Mesenchymal stem cell (in vitro differentiated cells and primary cell): ENCODE data around the gene CEACAM5.
"Not testable (repeated sequence)": the region's sequence is repeated elsewhere in the genome, so short reads cannot be mapped to it uniquely, and the experiment has no call there.

Experiments used
- DNase-seq: peaks from one replicate; pipeline ENCODE4 v3.0.0-alpha.2; 2013
- H2AFZ ChIP-seq: one replicate; pipeline ENCODE4 v1.6.1; 2013; ENCODE audit warnings: low read depth, mild to moderate bottlenecking, control low read depth, inconsistent platforms, low read length, moderate library complexity
- H2AK5ac ChIP-seq: 2 replicates; pipeline ENCODE4 v1.6.1; 2013; ENCODE audit warnings: low read length, moderate library complexity, mild to moderate bottlenecking, inconsistent platforms; ENCODE audit not compliant: severe bottlenecking
- H2BK120ac ChIP-seq: one replicate; pipeline ENCODE4 v1.6.1; 2013; ENCODE audit warnings: low read depth, mild to moderate bottlenecking, inconsistent platforms, low read length, moderate library complexity
- H2BK12ac ChIP-seq, 2 experiments: one replicate each; pipeline ENCODE4 v1.6.1; 2013; ENCODE audit warnings: inconsistent platforms in 2 of 2, low read length in 2 of 2, mild to moderate bottlenecking in 2 of 2, moderate library complexity in 2 of 2, control low read depth in 1 of 2
- H2BK15ac ChIP-seq: one replicate; pipeline ENCODE4 v1.6.1; 2013; ENCODE audit warnings: mild to moderate bottlenecking, low read depth, inconsistent platforms; ENCODE audit not compliant: poor library complexity, severe bottlenecking
- H2BK5ac ChIP-seq: 2 replicates; pipeline ENCODE4 v1.6.1; 2013; ENCODE audit warnings: low read depth, mild to moderate bottlenecking, low read length, control low read depth, inconsistent platforms; ENCODE audit not compliant: poor library complexity, severe bottlenecking
- H3K14ac ChIP-seq, 2 experiments: one replicate each; pipeline ENCODE4 v1.6.1; 2013; ENCODE audit warnings: inconsistent platforms in 2 of 2, low read length in 2 of 2, control low read depth in 1 of 2, mild to moderate bottlenecking in 1 of 2, moderate library complexity in 1 of 2
- H3K18ac ChIP-seq, 2 experiments: one replicate each; pipeline ENCODE4 v1.6.1; 2013; ENCODE audit warnings: inconsistent platforms in 2 of 2, low read length in 2 of 2, control low read depth in 1 of 2, low read depth in 1 of 2, mild to moderate bottlenecking in 1 of 2
- H3K23ac ChIP-seq, 2 experiments: one replicate each; pipeline ENCODE4 v1.6.1; 2013; ENCODE audit warnings: inconsistent platforms in 2 of 2, low read length in 2 of 2, mild to moderate bottlenecking in 2 of 2, moderate library complexity in 2 of 2, control low read depth in 1 of 2
- H3K27ac ChIP-seq: 2 replicates; pipeline ENCODE4 v1.5.1; 2013; ENCODE audit warnings: mild to moderate bottlenecking, moderate library complexity, low read length, control low read depth, inconsistent platforms; ENCODE audit not compliant: poor library complexity, severe bottlenecking
- H3K27me3 ChIP-seq, 2 experiments: 2 replicates each; pipeline versions ENCODE4 v1.6.1 to v1.7.0; 2013; ENCODE audit warnings: low read length in 2 of 2, mild to moderate bottlenecking in 2 of 2, moderate library complexity in 2 of 2, control low read depth in 1 of 2, inconsistent platforms in 1 of 2; ENCODE audit not compliant: control insufficient read depth in 1 of 2, insufficient read depth in 1 of 2
- H3K36me3 ChIP-seq, 2 experiments: 2 replicates each; pipeline versions ENCODE4 v1.6.1 to v1.7.0; 2013; ENCODE audit warnings: low read length in 2 of 2, control low read depth in 1 of 2, inconsistent platforms in 1 of 2, low read depth in 1 of 2, mild to moderate bottlenecking in 1 of 2; ENCODE audit not compliant: insufficient read depth in 2 of 2, control insufficient read depth in 1 of 2
- H3K4ac ChIP-seq, 2 experiments: one replicate each; pipeline ENCODE4 v1.6.1; 2013; ENCODE audit warnings: inconsistent platforms in 2 of 2, low read length in 2 of 2, mild to moderate bottlenecking in 2 of 2, moderate library complexity in 2 of 2, control low read depth in 1 of 2, low read depth in 1 of 2
- H3K4me1 ChIP-seq: 2 replicates; pipeline ENCODE4 v1.6.1; 2013; ENCODE audit warnings: low read depth, low read length, control low read depth; ENCODE audit not compliant: control insufficient read depth, insufficient read depth
- H3K4me2 ChIP-seq: 2 replicates; pipeline ENCODE4 v1.6.1; 2013; ENCODE audit warnings: low read length, mild to moderate bottlenecking, inconsistent platforms; ENCODE audit not compliant: poor library complexity, severe bottlenecking
- H3K4me3 ChIP-seq, 2 experiments: 2 replicates each; pipeline versions ENCODE4 v1.5.1 to v1.7.0; 2013; ENCODE audit warnings: low read length in 2 of 2, mild to moderate bottlenecking in 2 of 2, control low read depth in 1 of 2, low read depth in 1 of 2; ENCODE audit not compliant: insufficient read depth in 1 of 2
- H3K79me1 ChIP-seq: replicated peaks from 2 replicates; pipeline ENCODE4 v1.6.1; 2013; ENCODE audit warnings: mild to moderate bottlenecking, control low read depth, low read length, inconsistent platforms; ENCODE audit not compliant: poor library complexity, severe bottlenecking
- H3K9ac ChIP-seq: 2 replicates; pipeline ENCODE4 v1.7.0; 2013; ENCODE audit warnings: mild to moderate bottlenecking, low read length, moderate library complexity
- H3K9me3 ChIP-seq: 2 replicates; pipeline ENCODE4 v1.7.0; 2013; ENCODE audit warnings: mild to moderate bottlenecking, low read length; ENCODE audit not compliant: control insufficient read depth
- H4K8ac ChIP-seq: one replicate; pipeline ENCODE4 v1.6.1; 2013; ENCODE audit warnings: inconsistent platforms, mild to moderate bottlenecking, low read length, moderate library complexity
- H4K91ac ChIP-seq: one replicate; pipeline ENCODE4 v1.6.1; 2013; ENCODE audit warnings: mild to moderate bottlenecking, low read length, inconsistent platforms
- WGBS: methylation state at CpG from one replicate; pipeline ENCODE4 v1.1.7; 2013; ENCODE audit warnings: mixed read lengths; 5-methylcytosine and 5-hydroxymethylcytosine counted together

CEACAM5 gene

DNA sequence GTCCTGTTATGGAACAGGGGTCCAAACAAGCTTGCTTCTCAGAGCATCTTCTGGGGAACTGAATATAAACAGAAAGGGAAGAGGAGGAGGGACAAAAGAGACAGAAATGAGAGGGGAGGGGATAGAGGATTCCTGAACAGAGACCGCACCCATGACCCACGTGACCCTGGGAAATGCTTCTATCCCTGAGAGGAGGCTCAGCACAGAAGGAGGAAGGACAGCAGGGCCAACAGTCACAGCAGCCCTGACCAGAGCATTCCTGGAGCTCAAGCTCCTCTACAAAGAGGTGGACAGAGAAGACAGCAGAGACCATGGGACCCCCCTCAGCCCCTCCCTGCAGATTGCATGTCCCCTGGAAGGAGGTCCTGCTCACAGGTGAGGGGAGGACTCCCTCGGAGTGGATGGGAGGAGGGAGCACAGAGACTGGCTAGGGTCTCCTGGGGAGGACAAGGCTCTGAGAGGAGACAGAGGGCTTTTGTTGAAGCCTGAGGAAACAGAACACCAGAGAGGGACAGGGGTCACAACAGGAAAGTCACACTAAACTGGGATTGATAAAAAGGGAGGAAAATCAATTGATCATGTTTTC, 47.0 kb downstream of the CEACAM5 start, which contains the start of gene CEACAM6:
CEACAM6 (plus strand) TSS at position 203 of the 586 bp plus-strand sequence; CDS start at position 312, 109 bp downstream.
- H4K91ac ChIP-seq: no peak within 1 kb of the TSS
- H2AK5ac ChIP-seq: no peak within 1 kb of the TSS
- 50% methylated on average over 3 of the region's 3 CpGs for WGBS
- DNase-seq: no peak
- no peaks in the 10 kb centered on the region for H3K4me1 ChIP-seq
- H2AFZ ChIP-seq: no peak within 1 kb of the TSS
- no peak within 1 kb of the TSS for H2BK120ac ChIP-seq
- H2BK15ac ChIP-seq: no peak within 1 kb of the TSS
- H3K18ac ChIP-seq: no peak within 1 kb of the TSS
- H3K23ac ChIP-seq: no peak within 1 kb of the TSS
- H3K4ac ChIP-seq: no peak within 1 kb of the TSS
- H3K14ac ChIP-seq: no peak within 1 kb of the TSS
- H3K9me3 ChIP-seq: no peaks in the 10 kb centered on the region
- H3K79me1 ChIP-seq: no peaks in the 10 kb centered on the region
- peaks cover 29 to 72% of the 10 kb centered on the region in 2 experiments for H3K27me3 ChIP-seq
- no peak within 1 kb of the TSS for H2BK12ac ChIP-seq
- no peak within 1 kb of the TSS for H2BK5ac ChIP-seq
- no peak within 1 kb of the TSS for H4K8ac ChIP-seq
- no peaks in the 10 kb centered on the region for H3K36me3 ChIP-seq
- no peak within 1 kb of the TSS for H3K27ac ChIP-seq
- H3K4me2 ChIP-seq: no peak within 1 kb of the TSS
- H3K9ac ChIP-seq: no peak within 1 kb of the TSS
- H3K4me3 ChIP-seq: no peak within 1 kb of the TSS

GRCh38 chr19:41758846-41759245, 50.4 kb downstream of the CEACAM5 start:
- no peak for DNase-seq
- Histone ChIP-seq H3K4ac (no peak overlapping the region), H2AK5ac (no peak overlapping the region), H3K4me3 (no peak overlapping the region), H3K27me3 (peaks cover 21 to 63% of the 10 kb centered on the region in 2 experiments), H4K91ac (no peak overlapping the region), H3K27ac (no peak overlapping the region), H3K9ac (no peak overlapping the region), H3K4me1 (no peaks in the 10 kb centered on the region), H2BK12ac (no peak overlapping the region), H2BK15ac (no peak overlapping the region), H2BK5ac (no peak overlapping the region), H3K79me1 (no peaks in the 10 kb centered on the region), H3K4me2 (no peak overlapping the region), H2AFZ (no peak overlapping the region), H3K14ac (no peak overlapping the region), H4K8ac (no peak overlapping the region), H3K9me3 (no peaks in the 10 kb centered on the region), H2BK120ac (no peak overlapping the region), H3K18ac (no peak overlapping the region), H3K23ac (no peak overlapping the region), H3K36me3 (no peaks in the 10 kb centered on the region)
- WGBS: 69% methylated on average over 8 of the region's 9 CpGs

GRCh38 chr19:41767115-41767514, 58.7 kb downstream of the CEACAM5 start:
- Histone ChIP-seq H2BK120ac (no peak overlapping the region), H3K27ac (no peak overlapping the region), H3K4me1 (no peaks in the 10 kb centered on the region), H3K9me3 (no peaks in the 10 kb centered on the region), H2AK5ac (no peak overlapping the region), H3K4me3 (no peak overlapping the region), H3K79me1 (no peaks in the 10 kb centered on the region), H3K36me3 (no peaks in the 10 kb centered on the region), H3K27me3 (peaks cover 9 to 39% of the 10 kb centered on the region in 2 experiments), H4K8ac (no peak overlapping the region), H2BK15ac (no peak overlapping the region), H3K18ac (no peak overlapping the region), H3K4ac (no peak overlapping the region), H3K9ac (no peak overlapping the region), H2BK5ac (no peak overlapping the region), H4K91ac (no peak overlapping the region), H2AFZ (no peak overlapping the region), H3K4me2 (no peak overlapping the region), H2BK12ac (no peak overlapping the region), H3K14ac (no peak overlapping the region), H3K23ac (no peak overlapping the region)
- WGBS: 89% methylated on average over 2 of the region's 2 CpGs
- DNase-seq: no peak

DNA sequence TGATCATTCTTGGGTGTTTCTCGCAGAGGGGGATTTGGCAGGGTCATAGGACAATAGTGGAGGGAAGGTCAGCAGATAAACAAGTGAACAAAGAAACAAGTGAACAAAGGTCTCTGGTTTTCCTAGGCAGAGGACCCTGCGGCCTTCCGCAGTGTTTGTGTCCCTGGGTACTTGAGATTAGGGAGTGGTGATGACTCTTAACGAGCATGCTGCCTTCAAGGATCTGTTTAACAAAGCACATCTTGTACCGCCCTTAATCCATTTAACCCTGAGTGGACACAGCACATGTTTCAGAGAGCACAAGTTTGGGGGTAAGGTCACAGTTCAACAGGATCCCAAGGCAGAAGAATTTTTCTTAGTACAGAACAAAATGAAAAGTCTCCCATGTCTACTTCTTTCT, 59.7 kb downstream of the CEACAM5 start:
- H2BK120ac ChIP-seq, H3K4ac ChIP-seq, H3K79me1 ChIP-seq, H4K91ac ChIP-seq, H2AK5ac ChIP-seq, H3K9me3 ChIP-seq, H3K36me3 ChIP-seq, H4K8ac ChIP-seq, H3K27ac ChIP-seq, H3K4me1 ChIP-seq, DNase-seq, H2BK5ac ChIP-seq, H2AFZ ChIP-seq, H3K4me3 ChIP-seq, H3K18ac ChIP-seq, H3K23ac ChIP-seq, H2BK12ac ChIP-seq, H3K4me2 ChIP-seq, H3K9ac ChIP-seq, H3K14ac ChIP-seq, H2BK15ac ChIP-seq: not testable (repeated sequence)
- peaks cover 9 to 44% of the 10 kb centered on the region in 2 experiments for H3K27me3 ChIP-seq
- 67% methylated on average over 1 of the region's 5 CpGs for WGBS
